GM12873 (cell line): ENCODE results near the gene ATP1B3.
A peak's percentile ranks its signal among the peaks of the same experiment; 100 is the strongest.

ENCODE experiments used
- CTCF ChIP-seq: IDR thresholded peaks from 2 replicates; pipeline ENCODE4 v1.5.1; 2012; ENCODE audit warnings: low read depth, mild to moderate bottlenecking, moderate library complexity, low read length, control low read depth; ENCODE audit not compliant: insufficient read depth; ENCODE audit errors: missing control alignments

The ATP1B3 gene

GRCh38 chr3:141895731-141896130 lies 19.3 kb downstream of the ATP1B3 start:
- TF ChIP-seq CTCF = no peak

- TF ChIP-seq CTCF = no peak
Measured at GRCh38 chr3:141898908-141899307, 22.5 kb downstream of the ATP1B3 start.

- no peak for TF ChIP-seq CTCF
Measured at GRCh38 chr3:141900343-141900742, 23.9 kb downstream of the ATP1B3 start.

GRCh38 chr3:141901914-141902313 lies 25.5 kb downstream of the ATP1B3 start:
- TF ChIP-seq CTCF = no peak

GRCh38 chr3:141904203-141904602 lies 27.8 kb downstream of the ATP1B3 start:
- no peak for TF ChIP-seq CTCF

GRCh38 chr3:141905129-141905528 lies 28.7 kb downstream of the ATP1B3 start:
- no peak for TF ChIP-seq CTCF

- TF ChIP-seq CTCF = no peak
Measured at GRCh38 chr3:141909408-141909807, 33.0 kb downstream of the ATP1B3 start.

- TF ChIP-seq CTCF = peak; percentile 63
Measured at GRCh38 chr3:141913150-141913811, 36.8 kb downstream of the ATP1B3 start.
